K562 (cell line): Measurements from ENCODE around the gene ZNF232. TPM values are rescaled to one million over a fixed set of nuclear protein-coding genes. Genes with fewer than 3 reads are reported as not detected.
"Not testable (repeated sequence)": the region's sequence is repeated elsewhere in the genome, so short reads cannot be mapped to it uniquely, and the experiment has no call there.

Source experiments
- ATAC-seq: fragments of 200-7000 bp; cut with Tn5 transposase; 3 replicates; pipeline ENCODE4 v1.9.1; 2020; ENCODE audit warnings: moderate library complexity
- BruUV-seq: library from RNA; stranded (reverse); fragments of 400-500 nt; replicated peaks from 2 replicates; lab custom pipeline; 2021; lab: Mats Ljungman, UMichigan
- CTCF ChIA-PET: fragments of 300-600 bp; formaldehyde crosslinking; extraction: SDS; loops from one replicate; lab custom pipeline; 2021; ENCODE audit warnings: low intra/inter-chr PET ratio; lab: Yijun Ruan, JAX
- POLR2A ChIA-PET: fragments of 300-600, 350-650 bp; sonication (Branson Sonifier 250); formaldehyde crosslinking; extraction: SDS; loops from one replicate; lab custom pipeline; 2021; ENCODE audit warnings: antibody characterized with exemption, inconsistent platforms; lab: Yijun Ruan, JAX
- DNase-seq, 4 experiments: peaks; one replicate each; pipeline versions ENCODE4 v3.0.0 to v3.0.0-alpha.2; 2011 to 2018; ENCODE audit warnings: low spot score in 3 of 4, mixed read lengths in 3 of 4; ENCODE audit errors: extremely low read depth in 1 of 4
- FAIRE-seq: peaks from 2 replicates; lab custom pipeline; 2011; peaks lifted over from hg19 to GRCh38; lab: Jason Lieb, UNC
- H2AFZ ChIP-seq: 2 replicates; pipeline ENCODE4 v1.6.0; 2011; ENCODE audit warnings: low read depth, low read length, control low read depth, inconsistent platforms
- H3K27ac ChIP-seq: fragments of 200-600 bp; 3 replicates; pipeline ENCODE4 v1.8.0; 2011; ENCODE audit warnings: low read depth, mild to moderate bottlenecking, control low read depth, inconsistent platforms, low read length, moderate library complexity, mixed read lengths; ENCODE audit errors: extremely low read depth
- H3K27me3 ChIP-seq, 2 experiments: fragments of 300-600 bp in 1 of 2; 2 replicates in 1 of 2; 3 replicates in 1 of 2; pipeline versions ENCODE4 v1.6.0 to v1.8.0; 2011; ENCODE audit warnings: inconsistent platforms in 2 of 2, low read length in 2 of 2, mild to moderate bottlenecking in 1 of 2, mixed read lengths in 1 of 2, moderate library complexity in 1 of 2; ENCODE audit not compliant: control insufficient read depth in 2 of 2, insufficient read depth in 2 of 2
- H3K36me3 ChIP-seq: fragments of 300-600 bp; 3 replicates; pipeline ENCODE4 v1.8.0; 2011; ENCODE audit warnings: mild to moderate bottlenecking, low read length, inconsistent platforms; ENCODE audit not compliant: control insufficient read depth, insufficient read depth
- H3K4me1 ChIP-seq, 2 experiments: fragments of 200-600 bp in 1 of 2; replicated peaks in 1 of 2; 2 replicates in 1 of 2; 3 replicates in 1 of 2; pipeline versions ENCODE4 v1.5.1 to v1.8.0; 2011; ENCODE audit warnings: inconsistent platforms in 2 of 2, low read length in 2 of 2, mild to moderate bottlenecking in 1 of 2, mixed read lengths in 1 of 2, moderate library complexity in 1 of 2; ENCODE audit not compliant: control insufficient read depth in 2 of 2, insufficient read depth in 2 of 2
- H3K4me2 ChIP-seq: 2 replicates; pipeline ENCODE4 v1.6.1; 2011; ENCODE audit warnings: low read length, control low read depth, inconsistent platforms, mixed read lengths; ENCODE audit not compliant: insufficient read depth
- H3K4me3 ChIP-seq: fragments of 200-600 bp; sonication (generic), shearing (Covaris generic); 2 replicates; pipeline ENCODE4 v1.5.1; 2016; ENCODE audit warnings: control low read depth, inconsistent platforms
- H3K79me2 ChIP-seq: fragments of 200-600 bp; 3 replicates; pipeline ENCODE4 v1.8.0; 2011; ENCODE audit warnings: low read length, inconsistent platforms; ENCODE audit not compliant: control insufficient read depth, insufficient read depth
- H3K9ac ChIP-seq, 2 experiments: 2 replicates each; pipeline versions ENCODE4 v1.6.0 to v1.6.1; 2011; ENCODE audit warnings: low read depth in 2 of 2, low read length in 2 of 2, control low read depth in 1 of 2, inconsistent platforms in 1 of 2, mild to moderate bottlenecking in 1 of 2, mixed read lengths in 1 of 2; ENCODE audit not compliant: insufficient read depth in 1 of 2
- H3K9me1 ChIP-seq: one replicate; pipeline ENCODE4 v1.6.0; 2011; ENCODE audit warnings: inconsistent platforms, mild to moderate bottlenecking, low read length, moderate library complexity; ENCODE audit not compliant: control insufficient read depth, insufficient read depth
- H3K9me3 ChIP-seq: replicated peaks from 2 replicates; pipeline ENCODE4 v1.5.1; 2011; ENCODE audit warnings: low read depth, low read length, inconsistent platforms; ENCODE audit not compliant: control insufficient read depth, insufficient read depth
- H4K20me1 ChIP-seq: replicated peaks from 2 replicates; pipeline ENCODE4 v1.6.1; 2011; ENCODE audit warnings: low read length, inconsistent platforms, mixed read lengths; ENCODE audit not compliant: control insufficient read depth, insufficient read depth
- WGBS: fragments of 100-300 bp; shearing (Covaris generic); methylation state at CpG from one replicate; pipeline ENCODE4 v1.1.6; 2016; ENCODE audit warnings: low coverage, mixed read lengths; ENCODE audit not compliant: insufficient coverage; ENCODE audit errors: missing lambda C conversion rate; 5-methylcytosine and 5-hydroxymethylcytosine counted together
- in situ Hi-C: fragments of 300-500 bp; cut with MboI; formaldehyde crosslinking; loops from 4 replicates; pipeline ENCODE4 v1.15.0; 2018; ENCODE audit warnings: inconsistent platforms, mixed read lengths
- intact Hi-C: fragments of 100-400 bp; cut with micrococcal nuclease; formaldehyde crosslinking; loops from 2 replicates; pipeline ENCODE4 v1.14.2; 2022
- polyA plus RNA-seq, 8 experiments: library from polyadenylated mRNA; depleted of rRNA in 4 of 8; stranded (reverse) in 5 of 8; unstranded in 3 of 8; fragments of >200 nt; fragmentation: Nextera tagmentation in 2 of 8; fragmentation: Illumina TruSeq in 1 of 8; extraction: Ambion mirVana in 2 of 8; extraction: Trizol in 1 of 8; gene quantifications; 2 replicates each; pipeline versions ENCODE4 v1.2.1 to v1.2.3, GENCODE V29; 2011 to 2014; ENCODE audit warnings: inconsistent platforms in 1 of 8, missing spikeins in 1 of 8
- total RNA-seq, 7 experiments: library from RNA; depleted of rRNA in 6 of 7; stranded (reverse); fragments of >200 nt in 6 of 7; fragmentation: Illumina TruSeq in 2 of 7; extraction: Trizol in 2 of 7; gene quantifications; 2 replicates each; pipeline versions ENCODE4 v1.2.1 to v1.2.3, GENCODE V29; 2011 to 2021; ENCODE audit warnings: low replicate concordance in 1 of 7

ZNF232 gene
- total and polyA plus RNA-seq, 9 of the 15 experiments (the other 6 are each of a cell fraction or from before 2014, with no cell fraction given): 10.6 to 26.0 (median 13.0) TPM

DNA sequence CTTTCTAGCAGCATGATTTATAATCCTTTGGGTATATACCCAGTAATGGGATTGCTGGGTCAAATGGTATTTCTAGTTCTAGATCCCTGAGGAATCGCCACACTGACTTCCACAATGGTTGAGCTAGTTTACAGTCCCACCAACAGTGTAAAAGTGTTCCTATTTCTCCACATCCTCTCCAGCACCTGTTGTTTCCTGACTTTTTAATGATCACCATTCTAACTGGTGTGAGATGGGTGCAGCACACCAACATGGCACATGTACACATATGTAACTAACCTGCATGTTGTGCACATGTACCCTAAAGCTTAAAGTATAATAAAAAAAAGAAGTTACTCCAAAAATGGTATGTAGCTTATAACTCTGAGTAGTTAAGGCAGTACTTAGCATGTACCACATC lies 49.0 kb upstream of the ZNF232 start:
- ATAC-seq, in situ Hi-C loops, H3K4me1 ChIP-seq, H4K20me1 ChIP-seq, H2AFZ ChIP-seq, H3K9me3 ChIP-seq, intact Hi-C loops, H3K4me3 ChIP-seq, DNase-seq, CTCF ChIA-PET, BruUV-seq, H3K36me3 ChIP-seq, H3K27ac ChIP-seq, H3K9ac ChIP-seq, POLR2A ChIA-PET, FAIRE-seq, H3K79me2 ChIP-seq, H3K9me1 ChIP-seq, H3K27me3 ChIP-seq, H3K4me2 ChIP-seq: not testable (repeated sequence)
- WGBS: no CpG with 5 or more reads among the region's 1 CpG

DNA sequence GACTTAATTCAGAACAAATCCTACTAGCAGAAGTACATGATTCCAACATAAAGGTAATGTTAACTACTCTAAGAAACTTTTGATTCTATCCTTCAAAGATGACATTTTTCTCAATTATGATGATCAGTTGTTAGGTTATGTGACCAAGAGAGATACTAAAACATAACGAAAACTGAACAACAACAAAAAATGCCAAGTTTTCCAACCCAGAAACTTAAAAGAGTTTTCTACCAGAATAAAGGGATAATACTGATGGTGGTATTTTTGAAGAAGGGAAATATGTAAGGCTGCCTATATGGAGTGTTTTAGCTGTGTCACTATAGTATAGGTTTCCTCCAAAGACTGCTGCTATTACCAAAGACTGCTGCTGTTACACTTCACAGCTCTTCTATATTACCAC lies 34.4 kb upstream of the ZNF232 start:
- H3K4me2 ChIP-seq, H3K4me1 ChIP-seq, H3K79me2 ChIP-seq, H3K4me3 ChIP-seq, POLR2A ChIA-PET, ATAC-seq, H3K36me3 ChIP-seq, intact Hi-C loops, H3K9ac ChIP-seq, H4K20me1 ChIP-seq, H3K9me3 ChIP-seq, H3K9me1 ChIP-seq, in situ Hi-C loops, BruUV-seq, H3K27ac ChIP-seq, FAIRE-seq, CTCF ChIA-PET, H3K27me3 ChIP-seq, H2AFZ ChIP-seq, DNase-seq: not testable (repeated sequence)
- 0% methylated on average over 1 of the region's 1 CpG for WGBS

DNA sequence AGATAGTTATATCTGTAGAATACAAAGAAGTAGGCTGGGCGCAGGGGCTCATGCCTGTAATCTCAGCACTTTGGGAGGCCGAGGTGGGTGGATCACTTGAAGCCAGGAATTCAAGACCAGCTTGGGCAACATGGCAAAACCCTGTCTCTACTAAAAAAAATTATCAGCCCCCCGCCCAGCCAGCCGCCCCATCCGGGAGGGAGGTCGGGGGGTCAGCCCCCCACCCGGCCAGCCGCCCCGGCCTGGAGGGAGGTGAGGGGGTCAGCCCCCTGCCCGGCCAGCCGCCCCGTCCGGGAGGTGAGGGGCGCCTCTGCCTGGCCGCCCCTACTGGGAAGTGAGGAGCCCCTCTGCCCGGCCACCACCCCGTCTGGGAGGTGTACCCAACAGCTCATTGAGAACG lies 31.2 kb upstream of the ZNF232 start:
- BruUV-seq, FAIRE-seq, H3K27me3 ChIP-seq, H2AFZ ChIP-seq, DNase-seq, in situ Hi-C loops, H3K4me1 ChIP-seq, H3K4me3 ChIP-seq, H3K9me1 ChIP-seq, H3K9me3 ChIP-seq, intact Hi-C loops, POLR2A ChIA-PET, H3K36me3 ChIP-seq, H4K20me1 ChIP-seq, H3K27ac ChIP-seq, H3K4me2 ChIP-seq, CTCF ChIA-PET, ATAC-seq, H3K79me2 ChIP-seq, H3K9ac ChIP-seq: not testable (repeated sequence)
- WGBS: 0% methylated on average over 8 of the region's 18 CpGs
